ENCODE measurements around the gene ATF4.
A peak's percentile ranks its signal among the peaks of the same experiment; 100 is the strongest.
"Not testable (repeated sequence)": the region's sequence is repeated elsewhere in the genome, so short reads cannot be mapped to it uniquely, and the experiment has no call there.

ATF4 gene

DNA sequence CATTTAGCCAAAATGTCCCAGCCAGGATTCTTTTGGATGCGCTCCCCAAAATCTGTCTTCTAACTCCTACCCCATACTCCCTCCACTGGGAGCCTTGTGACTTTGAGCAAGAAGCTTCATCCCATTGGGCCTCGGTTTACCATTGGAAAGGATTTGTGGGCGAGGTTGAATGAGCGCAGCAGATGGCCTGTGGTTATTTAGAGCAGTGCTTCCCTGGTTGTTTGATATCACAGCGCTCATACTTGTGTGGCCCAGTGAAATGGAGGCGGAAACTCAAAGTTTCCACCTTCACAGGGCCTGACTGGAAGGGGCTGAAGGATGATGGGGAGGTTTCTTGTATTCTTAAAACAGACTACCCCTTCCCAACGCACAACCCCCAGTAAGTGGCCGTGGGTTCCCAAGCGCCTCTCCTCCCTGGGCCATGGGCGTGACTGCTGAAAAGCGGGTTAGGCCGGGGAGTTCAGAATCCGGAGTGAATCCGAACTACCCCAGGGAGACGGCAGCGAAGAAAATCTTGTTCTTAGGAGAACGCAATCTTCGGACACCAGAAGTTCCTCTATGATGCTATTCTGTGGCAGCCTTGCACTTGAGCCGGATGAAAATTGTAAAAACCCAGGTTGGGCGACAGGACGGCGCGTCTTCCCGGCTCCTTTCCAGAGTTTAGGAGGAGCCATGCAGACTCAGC lies 1.2 kb upstream of the ATF4 start:
- FAIRE-seq (no peak), DNase-seq (ENCODE audit: insufficient read length, low spot score) (no peak)
- no peak for TF ChIP-seq CTCF (IDR thresholded peaks at IDR 0.05; ENCODE audit: insufficient read depth, missing control alignments)

DNA sequence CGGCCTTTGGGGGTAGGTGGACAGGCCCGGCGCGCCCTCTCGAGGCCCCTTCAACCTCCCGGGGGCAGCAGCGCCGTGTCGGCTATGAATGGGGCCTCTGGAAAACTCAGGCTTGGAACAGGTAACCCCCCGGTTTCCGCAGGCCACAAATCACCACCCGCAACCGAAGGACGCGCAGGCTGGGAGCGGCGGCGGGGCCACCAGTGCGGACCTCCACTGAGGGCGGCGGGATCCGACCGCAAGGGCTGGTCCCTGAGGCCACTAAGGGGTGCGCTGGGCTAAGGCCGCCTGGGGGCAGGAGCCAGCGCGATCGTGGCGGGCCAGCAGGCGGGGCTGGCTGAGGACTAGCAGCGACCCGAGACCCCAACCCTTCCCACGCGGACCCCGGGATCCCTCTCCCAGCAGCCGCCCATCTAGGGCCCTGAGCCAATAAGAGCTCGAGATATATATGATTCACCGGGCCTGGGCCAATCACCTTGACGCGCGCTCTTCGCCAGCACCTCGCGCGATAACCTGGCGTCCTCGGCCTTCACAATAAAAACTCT lies 609 bp upstream of the ATF4 start:
- no peak for FAIRE-seq
- peak; percentile 77 for DNase-seq (ENCODE audit: insufficient read length, low spot score)
- TF ChIP-seq CTCF (IDR thresholded peaks at IDR 0.05; ENCODE audit: insufficient read depth, missing control alignments): no peak

DNA sequence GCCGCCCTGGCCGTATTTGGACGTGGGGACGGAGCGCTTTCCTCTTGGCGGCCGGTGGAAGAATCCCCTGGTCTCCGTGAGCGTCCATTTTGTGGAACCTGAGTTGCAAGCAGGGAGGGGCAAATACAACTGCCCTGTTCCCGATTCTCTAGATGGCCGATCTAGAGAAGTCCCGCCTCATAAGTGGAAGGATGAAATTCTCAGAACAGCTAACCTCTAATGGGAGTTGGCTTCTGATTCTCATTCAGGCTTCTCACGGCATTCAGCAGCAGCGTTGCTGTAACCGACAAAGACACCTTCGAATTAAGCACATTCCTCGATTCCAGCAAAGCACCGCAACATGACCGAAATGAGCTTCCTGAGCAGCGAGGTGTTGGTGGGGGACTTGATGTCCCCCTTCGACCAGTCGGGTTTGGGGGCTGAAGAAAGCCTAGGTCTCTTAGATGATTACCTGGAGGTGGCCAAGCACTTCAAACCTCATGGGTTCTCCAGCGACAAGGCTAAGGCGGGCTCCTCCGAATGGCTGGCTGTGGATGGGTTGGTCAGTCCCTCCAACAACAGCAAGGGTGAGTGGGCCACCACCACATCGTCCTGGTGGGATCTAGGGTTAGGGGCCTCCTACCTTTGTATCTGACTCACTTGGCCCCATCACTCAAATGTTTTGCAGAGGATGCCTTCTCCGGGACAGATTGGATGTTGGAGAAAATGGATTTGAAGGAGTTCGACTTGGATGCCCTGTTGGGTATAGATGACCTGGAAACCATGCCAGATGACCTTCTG lies 934 bp downstream of the ATF4 start:
- not testable (repeated sequence) for FAIRE-seq; DNase-seq (ENCODE audit: insufficient read length, low spot score)

DNA sequence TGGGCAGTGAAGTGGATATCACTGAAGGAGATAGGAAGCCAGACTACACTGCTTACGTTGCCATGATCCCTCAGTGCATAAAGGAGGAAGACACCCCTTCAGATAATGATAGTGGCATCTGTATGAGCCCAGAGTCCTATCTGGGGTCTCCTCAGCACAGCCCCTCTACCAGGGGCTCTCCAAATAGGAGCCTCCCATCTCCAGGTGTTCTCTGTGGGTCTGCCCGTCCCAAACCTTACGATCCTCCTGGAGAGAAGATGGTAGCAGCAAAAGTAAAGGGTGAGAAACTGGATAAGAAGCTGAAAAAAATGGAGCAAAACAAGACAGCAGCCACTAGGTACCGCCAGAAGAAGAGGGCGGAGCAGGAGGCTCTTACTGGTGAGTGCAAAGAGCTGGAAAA lies 1.7 kb downstream of the ATF4 start:
- not testable (repeated sequence) for DNase-seq (ENCODE audit: insufficient read length, low spot score); FAIRE-seq

DNA sequence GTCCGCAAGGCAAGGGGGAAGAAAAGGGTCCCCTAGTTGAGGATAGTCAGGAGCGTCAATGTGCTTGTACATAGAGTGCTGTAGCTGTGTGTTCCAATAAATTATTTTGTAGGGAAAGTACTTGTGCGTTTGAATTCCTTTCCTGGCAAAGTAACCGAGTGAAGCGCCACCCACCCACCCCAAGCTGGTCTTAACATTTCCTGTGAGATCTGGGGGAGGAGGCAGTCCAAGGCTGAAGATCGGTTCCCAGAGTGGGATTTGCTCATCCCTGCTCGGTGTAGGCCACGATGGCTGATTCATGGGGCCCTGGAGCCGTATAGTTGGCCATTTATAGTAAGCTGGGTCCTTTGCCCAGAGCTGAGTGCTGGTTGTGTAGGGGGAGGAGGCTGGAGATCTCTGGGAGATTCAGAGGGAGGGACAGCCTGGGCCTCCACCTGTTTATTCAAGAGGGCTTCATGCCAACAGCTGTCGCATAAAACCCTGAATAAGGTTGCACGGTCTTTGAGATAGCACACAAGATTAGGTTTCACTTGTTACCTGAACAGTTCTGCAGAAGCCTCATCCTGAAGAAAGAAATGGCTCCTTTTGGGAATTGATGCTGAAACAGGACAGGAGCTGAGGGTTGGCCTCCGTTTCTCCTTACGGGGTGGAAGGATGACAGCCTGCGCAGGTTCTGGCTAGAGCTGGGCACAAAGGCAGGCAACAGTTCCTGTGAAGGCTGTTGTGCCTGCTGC lies 2.4 kb downstream of the ATF4 start:
- DNase-seq (ENCODE audit: insufficient read length, low spot score) (no peak), FAIRE-seq (no peak)
- TF ChIP-seq CTCF (IDR thresholded peaks at IDR 0.05; ENCODE audit: insufficient read depth, missing control alignments): no peak

DNA sequence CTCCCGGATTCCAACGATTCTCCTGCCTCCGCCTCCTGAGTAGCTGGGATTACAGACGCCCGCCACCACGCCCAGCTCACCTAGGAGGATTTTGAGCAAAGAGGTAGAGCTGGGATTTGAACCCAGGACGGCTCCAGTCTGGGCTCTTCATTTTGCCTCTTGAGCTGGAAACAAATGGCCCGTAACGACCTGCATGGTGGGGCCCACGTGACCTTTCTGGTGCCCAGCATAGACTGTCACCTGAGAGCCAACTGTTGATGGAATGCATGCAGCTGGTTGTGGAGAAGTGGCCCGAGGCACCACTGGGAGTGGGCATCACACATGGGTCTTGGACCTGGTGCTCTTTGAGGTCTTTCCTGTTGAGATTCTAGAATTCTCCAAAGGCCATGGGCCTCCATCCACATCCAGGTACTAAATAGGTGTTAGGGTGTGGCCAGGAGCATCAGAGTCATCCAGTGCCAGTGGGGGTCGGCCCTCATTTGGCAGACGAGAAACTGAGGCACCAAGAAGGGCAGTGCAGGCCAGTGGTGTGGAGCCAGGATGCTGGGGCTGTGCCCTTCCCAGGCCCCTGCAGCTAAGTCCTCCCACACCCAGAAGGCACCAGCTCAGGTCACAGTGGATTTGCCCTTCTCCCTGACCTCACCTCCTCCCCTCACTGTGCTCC lies 3.9 kb downstream of the ATF4 start:
- TF ChIP-seq CTCF (IDR thresholded peaks at IDR 0.05; ENCODE audit: insufficient read depth, missing control alignments): no peak
- FAIRE-seq: no peak

DNA sequence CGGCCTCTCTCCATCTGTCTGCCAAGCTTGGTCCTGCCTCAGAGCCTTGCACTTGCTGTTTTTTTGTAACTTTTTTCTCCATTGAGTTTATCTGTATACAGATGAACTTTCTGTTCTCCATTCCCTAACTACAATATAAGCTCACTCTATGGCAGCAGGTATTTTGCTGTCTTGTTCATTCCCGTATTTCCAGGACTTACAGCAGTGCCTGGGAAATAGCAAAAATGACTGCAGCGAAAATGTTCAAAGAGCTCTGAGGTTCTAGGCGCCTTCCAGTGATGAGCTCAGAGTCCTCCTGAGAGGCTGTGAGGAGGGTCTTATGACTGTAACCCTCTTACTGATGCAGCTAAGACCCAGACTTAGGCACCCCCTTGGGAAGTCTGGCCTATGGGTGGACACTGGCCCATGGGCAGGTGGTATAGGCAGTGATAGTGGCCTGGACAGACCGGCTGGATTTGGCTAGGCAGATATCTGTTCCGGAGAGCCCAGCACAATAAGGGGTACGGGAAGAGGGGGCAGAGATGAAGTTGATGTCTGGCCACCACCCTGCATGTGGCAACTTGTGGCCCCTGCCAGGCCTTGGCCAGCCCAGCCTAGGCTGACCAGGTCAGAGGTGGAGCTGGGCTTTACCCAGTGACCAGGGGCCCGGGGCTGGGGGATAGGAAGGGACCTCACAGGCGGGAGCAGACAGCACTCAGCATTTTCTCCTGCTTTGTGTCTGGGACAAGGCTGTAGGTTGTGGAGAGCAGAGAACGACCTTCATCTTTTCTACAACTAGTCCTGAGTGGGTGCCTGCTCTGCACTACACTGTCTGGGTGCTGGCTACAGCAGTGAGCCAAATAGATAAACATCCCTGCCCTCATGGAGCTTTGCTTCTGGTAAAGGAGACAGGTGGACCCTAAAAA lies 4.6 kb downstream of the ATF4 start:
- no peak for TF ChIP-seq CTCF (IDR thresholded peaks at IDR 0.05; ENCODE audit: insufficient read depth, missing control alignments)
- DNase-seq (ENCODE audit: insufficient read length, low spot score) (no peak), FAIRE-seq (no peak)

More for the DNA sequence above, 3.9 kb downstream of the ATF4 start:
- no peak for DNase-seq (ENCODE audit: insufficient read length, low spot score)
